Cardiac muscle cell (in vitro differentiated cells and primary cell): Measurements from ENCODE around the gene CTSC. TPM values are rescaled to one million over a fixed set of nuclear protein-coding genes. Genes with fewer than 3 reads are reported as not detected.

Source experiments
- DNase-seq, 2 donors: peaks; one replicate each; pipeline versions ENCODE4 v3.0.0 to v3.0.0-alpha.2; 2010 to 2017; ENCODE audit warnings: low read depth in 1 of 2, low spot score in 1 of 2
- H3K27ac ChIP-seq: fragments of 200-600 bp; sonication (generic); 2 replicates; pipeline ENCODE4 v1.5.1; 2016
- H3K27me3 ChIP-seq: fragments of 200-600 bp; sonication (generic); 2 replicates; pipeline ENCODE4 v1.6.0; 2016; ENCODE audit warnings: control low read depth
- H3K36me3 ChIP-seq: fragments of 200-600 bp; sonication (generic); 2 replicates; pipeline ENCODE4 v1.5.1; 2016; ENCODE audit warnings: control low read depth
- H3K4me1 ChIP-seq: fragments of 200-600 bp; sonication (generic); 2 replicates; pipeline ENCODE4 v1.8.1; 2017; ENCODE audit warnings: low read depth, mild to moderate bottlenecking, mixed run types
- H3K4me3 ChIP-seq: fragments of 200-600 bp; sonication (generic); 2 replicates; pipeline ENCODE4 v1.5.1; 2016; ENCODE audit warnings: mild to moderate bottlenecking
- H3K9me3 ChIP-seq: fragments of 200-600 bp; sonication (generic); 2 replicates; pipeline ENCODE4 v1.5.1; 2017; ENCODE audit warnings: low read depth, mild to moderate bottlenecking, control low read depth
- polyA plus RNA-seq: library from polyadenylated mRNA; unstranded; fragments of >200 nt; fragmentation: Nextera tagmentation; extraction: Ambion mirVana; gene quantifications from 2 replicates; pipeline ENCODE4 v1.2.1, GENCODE V29; 2016
- total RNA-seq: library from RNA; depleted of rRNA; stranded (reverse); fragments of >200 nt; gene quantifications from 2 replicates; pipeline ENCODE4 v1.2.3, GENCODE V29; 2016
- TF ChIP-seq, protein P1 (sequence below): IDR thresholded peaks from 2 replicates; pipeline ENCODE4 v1.5.1; 2012; ENCODE audit warnings: low read depth, mild to moderate bottlenecking, low read length

Gene CTSC
- total and polyA plus RNA-seq, 2 experiments from 2014 or later: 119 to 120 TPM

DNA sequence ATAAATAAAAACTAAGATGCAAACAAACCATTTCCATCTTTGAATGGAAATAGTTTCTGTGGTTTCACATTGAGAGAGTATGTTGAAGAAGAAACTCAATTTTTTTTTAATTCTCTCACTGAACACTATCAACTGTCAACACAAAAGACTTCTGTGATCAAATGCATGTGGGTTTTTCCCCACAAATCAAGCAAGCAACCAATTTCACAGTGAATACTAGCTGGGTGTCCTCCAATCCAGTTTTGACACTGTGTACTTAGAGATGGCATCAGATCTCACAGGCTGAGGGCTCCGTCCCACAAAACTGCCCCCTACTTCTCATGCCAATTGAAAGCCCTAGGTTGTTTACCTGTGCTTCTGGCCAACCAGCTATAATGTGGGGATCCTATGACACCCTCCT is 34.5 kb downstream of the CTSC start:
- Histone ChIP-seq H3K27ac (peak overlapping the region; percentile 36), H3K9me3 (no peaks in the 10 kb centered on the region), H3K4me3 (no peak overlapping the region), H3K36me3 (peaks cover 3% of the 10 kb centered on the region), H3K4me1 (peaks cover 41% of the 10 kb centered on the region), H3K27me3 (no peaks in the 10 kb centered on the region)
- no peak for DNase-seq
- TF ChIP-seq, protein P1, sequence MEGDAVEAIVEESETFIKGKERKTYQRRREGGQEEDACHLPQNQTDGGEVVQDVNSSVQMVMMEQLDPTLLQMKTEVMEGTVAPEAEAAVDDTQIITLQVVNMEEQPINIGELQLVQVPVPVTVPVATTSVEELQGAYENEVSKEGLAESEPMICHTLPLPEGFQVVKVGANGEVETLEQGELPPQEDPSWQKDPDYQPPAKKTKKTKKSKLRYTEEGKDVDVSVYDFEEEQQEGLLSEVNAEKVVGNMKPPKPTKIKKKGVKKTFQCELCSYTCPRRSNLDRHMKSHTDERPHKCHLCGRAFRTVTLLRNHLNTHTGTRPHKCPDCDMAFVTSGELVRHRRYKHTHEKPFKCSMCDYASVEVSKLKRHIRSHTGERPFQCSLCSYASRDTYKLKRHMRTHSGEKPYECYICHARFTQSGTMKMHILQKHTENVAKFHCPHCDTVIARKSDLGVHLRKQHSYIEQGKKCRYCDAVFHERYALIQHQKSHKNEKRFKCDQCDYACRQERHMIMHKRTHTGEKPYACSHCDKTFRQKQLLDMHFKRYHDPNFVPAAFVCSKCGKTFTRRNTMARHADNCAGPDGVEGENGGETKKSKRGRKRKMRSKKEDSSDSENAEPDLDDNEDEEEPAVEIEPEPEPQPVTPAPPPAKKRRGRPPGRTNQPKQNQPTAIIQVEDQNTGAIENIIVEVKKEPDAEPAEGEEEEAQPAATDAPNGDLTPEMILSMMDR: no peak

DNA sequence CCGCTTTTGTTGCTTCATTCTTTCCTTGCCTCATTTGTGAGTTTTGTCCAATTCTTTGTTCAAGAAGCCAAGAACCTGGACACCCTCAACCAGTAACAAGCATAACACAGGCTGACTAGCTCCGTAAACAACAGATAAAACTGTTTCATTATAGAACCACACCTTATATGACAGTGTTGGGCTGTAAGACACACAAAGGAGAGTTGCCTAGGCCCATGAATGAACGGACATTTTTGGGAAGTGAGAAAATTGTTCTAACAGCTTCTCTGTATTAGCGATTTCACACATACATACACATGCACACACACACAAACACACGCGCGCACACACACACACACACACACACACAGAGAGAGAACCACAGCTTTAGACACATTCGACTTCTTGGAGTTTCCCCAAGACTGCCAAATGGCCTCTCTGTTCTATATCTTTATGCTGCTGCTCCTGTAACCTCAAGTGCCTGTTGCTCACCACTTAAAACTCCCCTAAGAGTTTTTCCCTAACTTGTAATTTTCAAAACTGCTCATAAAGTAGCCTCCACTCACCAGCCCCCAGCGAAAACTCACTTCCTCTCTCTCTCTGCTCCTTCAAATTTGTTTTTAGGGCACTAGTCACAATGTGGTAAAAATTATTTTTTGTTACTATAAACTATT is 35.9 kb downstream of the CTSC start:
- Histone ChIP-seq H3K36me3 (no peaks in the 10 kb centered on the region), H3K27ac (peak overlapping the region; percentile 89), H3K9me3 (no peaks in the 10 kb centered on the region), H3K4me3 (no peak overlapping the region), H3K4me1 (peaks cover 53% of the 10 kb centered on the region), H3K27me3 (no peaks in the 10 kb centered on the region)
- peak; percentile 36 to 59 for DNase-seq
- TF ChIP-seq, protein P1: no peak

DNA sequence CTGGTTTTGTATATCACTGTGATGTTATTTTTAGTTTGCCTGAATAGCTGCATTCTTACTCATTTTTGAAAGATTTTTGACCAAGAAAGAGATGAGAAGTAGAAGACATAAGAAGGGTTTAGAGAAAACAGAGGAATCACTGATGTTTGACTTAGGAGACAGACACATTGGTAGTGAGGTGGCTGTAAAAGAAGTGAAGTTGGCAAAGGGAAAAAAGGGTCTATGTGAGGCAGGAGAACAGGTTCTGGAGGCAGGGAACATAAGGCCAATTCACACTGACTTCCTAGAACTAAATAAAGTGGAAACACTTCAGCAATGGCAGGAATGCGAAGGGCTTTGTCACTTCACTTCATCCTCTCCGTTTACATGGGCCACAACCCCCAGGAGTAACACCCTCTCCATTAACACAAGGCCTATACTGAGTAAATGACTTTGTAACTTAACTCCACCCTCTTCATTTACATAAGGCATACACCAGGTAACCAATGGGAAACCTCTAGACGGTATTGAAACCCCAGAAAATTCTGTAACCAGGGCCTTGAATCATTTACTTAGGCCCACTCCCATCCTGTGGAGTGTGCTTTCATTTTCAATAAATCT is 36.5 kb downstream of the CTSC start:
- H3K27ac ChIP-seq: peak overlapping the region; percentile 89
- peak in 1 of 2 donors; percentile 72 for DNase-seq
- no peak overlapping the region for H3K4me3 ChIP-seq
- H3K27me3 ChIP-seq: no peaks in the 10 kb centered on the region
- no peaks in the 10 kb centered on the region for H3K9me3 ChIP-seq
- peaks cover 53% of the 10 kb centered on the region for H3K4me1 ChIP-seq
- TF ChIP-seq, protein P1: no peak
- H3K36me3 ChIP-seq: no peaks in the 10 kb centered on the region

DNA sequence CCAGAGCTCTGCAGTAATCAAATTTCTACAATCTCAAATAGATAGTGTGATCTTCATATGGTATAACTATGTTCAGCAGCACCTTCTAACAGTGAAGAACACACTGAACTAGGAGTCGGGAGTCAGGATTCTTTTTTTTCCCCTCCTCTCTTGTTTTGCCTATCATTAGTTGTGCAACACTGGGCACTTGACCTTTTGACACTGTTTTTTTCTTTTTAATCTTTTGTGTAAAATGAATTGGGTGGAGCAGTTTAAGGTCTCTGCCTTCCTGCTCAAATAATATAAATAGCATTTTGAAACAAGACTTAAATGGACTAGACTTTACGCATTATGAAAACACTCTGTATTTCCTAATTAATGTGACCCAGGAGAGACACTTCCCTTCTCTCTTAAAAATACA is 39.7 kb downstream of the CTSC start:
- Histone ChIP-seq H3K4me3 (no peak overlapping the region), H3K9me3 (no peaks in the 10 kb centered on the region)
- TF ChIP-seq, protein P1: no peak

DNA sequence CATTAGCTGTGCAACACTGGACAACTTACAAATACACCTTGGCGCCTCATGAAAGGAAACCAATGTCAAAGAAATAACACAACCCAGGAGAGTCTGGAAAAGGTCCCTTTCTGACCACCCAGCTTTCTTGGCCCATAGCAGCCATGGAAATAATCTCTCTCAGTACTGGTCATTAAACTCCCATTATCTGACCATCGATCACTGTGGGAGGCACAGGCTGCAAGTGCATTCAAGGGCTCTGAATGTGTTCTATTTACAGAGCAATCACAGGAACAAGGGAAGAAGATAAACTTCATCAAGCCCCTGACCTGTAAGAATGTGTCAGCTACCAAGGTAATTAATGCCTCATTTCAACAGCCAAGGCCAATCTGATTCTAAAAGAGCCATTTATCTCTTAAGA is 40.1 kb downstream of the CTSC start:
- H3K9me3 ChIP-seq: no peaks in the 10 kb centered on the region
- peak in 1 of 2 donors; percentile 63 for DNase-seq
- no peaks in the 10 kb centered on the region for H3K27me3 ChIP-seq
- H3K4me3 ChIP-seq: no peak overlapping the region
- TF ChIP-seq, protein P1: no peak
- peak overlapping the region; percentile 15 for H3K27ac ChIP-seq
- no peaks in the 10 kb centered on the region for H3K36me3 ChIP-seq
- peaks cover 53% of the 10 kb centered on the region for H3K4me1 ChIP-seq

More for the DNA sequence above, 39.7 kb downstream of the CTSC start:
- peaks cover 53% of the 10 kb centered on the region for H3K4me1 ChIP-seq
- H3K27me3 ChIP-seq: no peaks in the 10 kb centered on the region
- peak overlapping the region; percentile 15 for H3K27ac ChIP-seq
- DNase-seq: peak in 1 of 2 donors; percentile 46
- H3K36me3 ChIP-seq: no peaks in the 10 kb centered on the region
